ENCODE measurements around the gene PIK3R6.
"Not testable (repeated sequence)": the region's sequence is repeated elsewhere in the genome, so short reads cannot be mapped to it uniquely, and the experiment has no call there.

Gene PIK3R6

DNA sequence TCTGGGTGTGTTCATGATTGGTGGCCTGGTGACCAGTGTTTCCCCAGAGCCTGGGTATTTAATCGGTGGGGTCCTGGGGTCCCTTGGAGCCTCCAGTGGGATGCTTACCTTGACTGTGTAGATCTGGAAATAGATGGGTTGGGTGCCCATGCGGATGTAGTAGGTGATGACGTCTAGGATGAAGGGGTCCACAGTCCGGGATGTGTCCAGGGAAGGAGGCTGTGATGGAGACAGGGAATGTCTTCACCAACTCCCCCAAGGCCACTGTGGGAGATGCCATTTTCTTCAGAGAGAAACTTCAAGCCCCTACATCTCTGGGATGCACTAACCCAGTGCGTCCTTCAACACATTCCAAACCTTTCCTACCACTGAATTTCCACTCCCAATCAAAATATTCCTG, 44.2 kb downstream of the PIK3R6 start:
- DNase-seq, result no peak

DNA sequence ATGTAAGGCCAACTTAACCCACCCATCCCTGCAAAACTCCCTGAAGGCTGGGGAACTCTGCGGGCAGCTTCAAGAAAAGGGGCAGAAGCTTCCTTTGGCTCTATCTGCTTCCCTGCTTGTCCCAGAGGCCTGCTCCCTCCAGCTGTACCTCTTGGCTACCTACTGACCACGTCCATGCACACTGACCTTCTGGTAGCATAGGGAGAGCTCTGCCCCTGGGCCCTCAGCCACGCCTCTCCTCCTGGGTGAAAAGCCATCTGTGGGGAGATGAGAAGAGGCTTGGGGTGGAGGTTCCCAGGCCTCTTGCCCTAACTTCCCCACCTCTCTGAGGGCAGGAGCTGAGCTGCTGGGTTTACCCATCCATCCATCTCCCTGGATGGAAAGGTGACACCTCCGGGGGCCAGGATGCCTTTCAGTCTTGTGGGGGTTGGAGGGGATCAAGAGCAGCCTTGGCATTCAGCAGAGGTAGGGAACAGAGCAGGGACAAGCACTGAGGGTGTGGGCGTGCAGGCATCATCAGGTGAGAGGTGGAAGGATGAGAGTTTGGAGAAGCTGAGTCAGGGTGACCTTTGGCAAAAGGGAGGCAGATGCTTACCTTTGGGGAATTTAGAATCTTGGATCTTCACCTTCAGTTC, 45.0 kb downstream of the PIK3R6 start:
- DNase-seq, result no peak

GRCh38 chr17:8821446-8822105, 45.9 kb downstream of the PIK3R6 start:
- no peak for DNase-seq

DNA sequence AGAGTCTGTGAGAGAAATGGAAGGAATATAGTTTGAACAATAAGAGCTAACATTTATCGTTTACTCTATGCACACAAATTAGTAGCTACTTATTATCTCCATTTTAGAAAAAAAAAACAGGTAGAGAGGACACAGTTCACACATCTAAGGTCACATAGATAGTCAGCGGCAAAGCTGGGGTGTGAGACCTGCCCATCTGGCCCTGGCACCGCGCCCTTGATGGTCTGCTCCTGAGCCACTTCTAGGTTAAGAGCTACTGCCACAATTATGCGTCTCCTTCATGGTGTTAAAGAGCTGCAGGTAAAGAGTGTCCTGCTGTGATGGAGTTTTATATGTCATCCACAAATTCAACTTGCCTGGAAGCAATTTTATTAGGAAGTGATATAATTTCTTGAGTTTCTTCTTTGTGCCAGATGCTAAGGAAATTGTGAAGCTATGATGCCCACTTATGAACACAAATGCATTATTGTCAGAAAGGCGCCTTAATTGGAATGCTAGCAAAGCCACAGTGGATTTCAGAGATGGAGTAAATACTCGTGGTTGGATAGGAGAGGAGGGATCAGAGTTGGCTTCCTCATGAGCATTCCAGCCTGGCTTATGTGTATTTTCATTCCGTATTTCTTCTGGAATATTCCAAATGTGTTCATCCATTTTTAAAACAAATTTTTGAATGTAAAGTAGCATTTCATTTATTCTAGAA, 47.0 kb downstream of the PIK3R6 start:
- no peak for DNase-seq

- DNase-seq, result no peak
Measured at GRCh38 chr17:8818654-8819330, 48.7 kb downstream of the PIK3R6 start.

- DNase-seq, result no peak
Measured at GRCh38 chr17:8818047-8818446, 49.4 kb downstream of the PIK3R6 start.

- peak; percentile 76 for DNase-seq
Measured at GRCh38 chr17:8806926-8807550, 60.4 kb downstream of the PIK3R6 start.

- no peak for DNase-seq
Measured at GRCh38 chr17:8806253-8806925, 61.1 kb downstream of the PIK3R6 start.

DNA sequence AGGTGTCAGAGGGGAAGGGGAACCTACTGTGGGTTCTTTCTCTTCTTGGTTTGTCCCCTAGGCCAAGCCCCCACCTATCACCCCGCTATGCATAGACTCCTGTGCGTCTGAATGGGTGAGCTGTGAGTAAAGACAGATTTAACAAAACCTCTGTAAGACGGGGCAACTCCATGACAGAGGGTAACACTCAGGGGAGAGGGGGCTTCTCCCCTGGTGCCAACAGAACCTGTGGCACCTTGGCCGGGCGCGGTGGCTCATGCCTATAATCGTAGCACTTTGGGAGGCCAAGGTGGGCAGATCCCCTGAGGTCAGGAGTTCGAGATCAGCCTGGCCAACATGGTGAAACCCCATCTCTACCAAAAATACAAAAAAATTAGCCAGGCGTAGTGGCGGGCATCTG, 62.1 kb downstream of the PIK3R6 start:
- DNase-seq, result not testable (repeated sequence)

DNA sequence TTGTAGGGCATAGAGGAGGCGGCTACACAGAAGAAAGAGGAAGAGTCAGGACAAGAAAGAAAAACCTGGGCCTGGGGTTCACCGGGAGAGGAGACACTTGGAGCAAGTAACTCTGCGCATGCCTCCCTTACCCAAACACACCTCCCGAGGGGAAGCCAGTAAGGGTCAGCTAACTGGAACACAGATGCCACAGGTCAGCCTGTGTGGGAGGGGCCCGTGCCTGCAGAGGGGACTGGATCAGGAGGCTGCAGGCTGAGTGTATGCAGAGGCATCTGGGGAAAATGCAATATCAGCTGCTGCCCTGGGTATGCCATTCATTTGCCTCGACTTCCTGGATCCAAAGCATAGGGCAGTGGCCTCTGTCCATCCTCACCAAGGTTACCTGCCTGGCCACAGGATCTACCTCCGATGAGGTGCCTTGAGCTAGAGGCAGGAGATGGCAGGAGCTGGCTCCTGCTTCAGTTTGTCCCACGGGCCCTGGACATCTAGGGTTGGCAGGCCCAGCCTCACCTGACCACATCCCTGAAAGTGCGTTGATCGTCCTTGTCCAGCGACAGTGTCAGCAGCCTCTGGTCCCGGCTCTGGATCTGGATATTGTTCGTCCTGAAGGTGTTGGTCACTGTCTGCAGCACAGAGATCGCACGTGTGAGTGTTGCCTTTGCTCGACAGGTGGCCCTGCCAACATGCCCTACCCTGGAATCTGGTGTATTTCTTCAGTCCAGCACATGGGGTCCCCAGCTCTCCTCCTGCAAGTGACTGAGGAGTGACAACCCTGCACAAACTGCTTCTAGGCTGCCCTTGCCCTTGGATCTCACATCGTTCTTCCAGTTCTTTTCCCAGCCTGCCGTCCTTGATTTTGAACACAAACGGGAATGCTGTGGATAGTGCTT, 63.7 kb downstream of the PIK3R6 start:
- no peak for DNase-seq

GRCh38 chr17:8801135-8801840, 66.2 kb downstream of the PIK3R6 start:
- no peak for DNase-seq

- DNase-seq, result no peak
Measured at GRCh38 chr17:8800656-8801055, 66.8 kb downstream of the PIK3R6 start.

- DNase-seq, result no peak
Measured at GRCh38 chr17:8799570-8800212, 67.8 kb downstream of the PIK3R6 start.

DNA sequence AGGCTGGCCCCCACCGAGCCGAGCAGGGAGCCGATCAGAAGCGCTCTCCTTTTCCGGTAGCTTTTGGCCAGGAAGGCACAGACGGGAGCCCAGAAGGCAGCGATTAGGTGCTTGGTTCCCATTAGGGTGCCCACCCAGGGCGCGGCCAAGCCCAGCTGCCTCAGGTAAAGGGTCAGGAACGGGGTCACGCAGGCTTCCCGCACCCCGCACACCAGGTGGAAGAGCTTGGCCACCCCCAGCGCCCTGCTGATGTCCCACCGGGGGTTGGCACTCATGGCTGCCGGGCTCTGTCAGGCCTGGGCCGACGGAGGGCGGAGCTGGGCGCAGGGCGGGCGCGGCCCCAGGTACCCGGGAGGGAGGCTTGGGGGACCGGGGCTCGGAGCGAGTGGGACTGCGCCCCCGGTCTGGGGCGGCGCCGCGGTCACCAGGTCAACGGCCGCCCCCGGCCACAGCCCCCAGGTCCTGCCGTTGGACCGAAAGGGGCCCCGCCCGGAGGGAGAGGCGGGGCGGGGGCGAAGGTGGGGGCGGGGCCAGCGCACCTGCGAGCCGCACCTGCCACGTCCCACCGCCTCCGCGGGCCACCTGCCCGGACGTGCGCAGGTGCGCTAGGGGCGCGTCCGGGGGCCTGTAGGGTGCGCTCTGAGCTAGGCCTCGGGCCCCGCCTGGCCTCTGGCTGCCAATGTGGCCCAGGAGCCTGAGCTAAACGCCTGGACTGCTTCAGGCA, 68.5 kb downstream of the PIK3R6 start, which contains the start of gene MFSD6L:
Gene MFSD6L (minus strand): TSS at position 520 of the 724 bp plus-strand sequence. CDS start 245 bp downstream, at position 275.
- no peak for DNase-seq

DNA sequence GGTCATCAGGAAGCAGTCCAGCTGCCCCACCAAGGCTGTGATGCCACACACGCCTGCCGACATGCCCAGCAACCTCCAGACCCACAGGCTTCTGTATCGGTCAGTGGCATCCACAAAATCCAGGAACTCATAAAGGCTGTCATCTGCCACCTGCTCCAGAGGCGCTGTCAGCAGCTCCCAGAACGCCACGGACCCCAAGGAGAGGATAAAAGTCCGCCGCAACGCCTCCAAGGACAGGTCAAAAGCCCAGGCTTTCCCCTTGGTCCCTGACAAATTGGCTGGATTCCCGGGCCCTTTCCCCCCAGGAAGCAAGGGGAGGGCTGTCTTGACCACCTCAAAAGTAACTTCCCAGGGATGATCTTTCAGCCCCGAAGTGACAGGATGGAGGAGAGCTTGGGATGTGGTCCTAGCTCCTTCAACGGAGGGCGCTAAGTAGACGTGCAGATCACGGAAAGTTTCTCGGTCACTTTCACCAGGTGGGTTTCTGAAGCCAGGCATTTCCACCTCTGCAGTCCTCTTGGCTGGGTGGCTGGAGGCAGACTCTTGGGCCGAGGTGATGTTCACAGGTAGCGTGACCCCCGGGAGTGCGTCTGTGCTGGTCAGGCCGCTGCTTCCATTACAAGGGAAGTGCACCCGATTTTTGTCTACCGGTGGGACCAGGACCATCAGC, 69.2 kb downstream of the PIK3R6 start:
- no peak for DNase-seq

- DNase-seq, result no peak
Measured at GRCh38 chr17:8797621-8798175, 69.8 kb downstream of the PIK3R6 start.

DNA sequence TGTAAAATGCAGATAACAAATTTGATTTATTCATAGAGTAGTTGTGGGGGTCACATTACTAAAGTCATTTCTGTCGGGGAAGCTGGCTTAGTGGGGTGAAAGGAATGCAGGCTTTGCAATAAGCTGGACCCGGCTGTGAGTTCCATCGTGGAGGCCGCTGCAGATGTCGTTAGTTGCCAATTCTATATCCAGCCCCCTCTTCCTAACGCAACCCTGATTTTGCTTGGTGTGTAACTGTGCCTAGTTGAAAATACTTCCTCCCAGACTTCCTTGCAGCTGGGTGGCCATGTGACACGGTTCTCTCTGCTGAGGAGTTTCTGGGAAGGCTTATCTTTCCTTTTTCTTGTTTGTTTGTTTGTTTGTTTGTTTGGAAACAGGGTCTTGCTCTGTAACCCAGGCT, 72.8 kb downstream of the PIK3R6 start:
- DNase-seq, result no peak

GRCh38 chr17:8793649-8794048, 73.8 kb downstream of the PIK3R6 start:
- peak; percentile 33 for DNase-seq

GRCh38 chr17:8792646-8793045, 74.8 kb downstream of the PIK3R6 start:
- DNase-seq, result no peak
